Activated T-cell treated with anti-CD3 and anti-CD28 coated beads, Interleukin-2, amount 50 U/mL, for 4 hours (primary cell): ENCODE measurements around the gene LGALS9B. TPM values are rescaled to one million over a fixed set of nuclear protein-coding genes. Genes with fewer than 3 reads are reported as not detected.
"Not testable (repeated sequence)": the region's sequence is repeated elsewhere in the genome, so short reads cannot be mapped to it uniquely, and the experiment has no call there.

Experiments
- ATAC-seq, 2 donors: fragments of 200-7000 bp; cut with Tn5 transposase; one replicate each; pipeline ENCODE4 v1.10.0; 2021
- DNase-seq: peaks from one replicate; pipeline ENCODE4 v3.0.0-alpha.2; 2020
- H3K27me3 Mint-ChIP-seq: one replicate; pipeline ENCODE4 v1.8.0; 2021; ENCODE audit warnings: low read depth, mixed read lengths
- H3K36me3 Mint-ChIP-seq: one replicate; pipeline ENCODE4 v1.8.0; 2022; ENCODE audit warnings: mixed read lengths; ENCODE audit not compliant: insufficient read depth
- H3K4me1 Mint-ChIP-seq: one replicate; pipeline ENCODE4 v1.8.0; 2021; ENCODE audit warnings: low read depth, mixed read lengths
- H3K4me3 Mint-ChIP-seq: one replicate; pipeline ENCODE4 v1.8.0; 2021; ENCODE audit warnings: mild to moderate bottlenecking, moderate library complexity, mixed read lengths
- H3K9me3 Mint-ChIP-seq: one replicate; pipeline ENCODE4 v1.8.0; 2021; ENCODE audit warnings: mixed read lengths
- total RNA-seq, 3 donors: library from RNA; stranded (reverse); gene quantifications; one replicate each; pipeline ENCODE4 v1.2.1, GENCODE V29; 2021

The LGALS9B gene
- total RNA-seq, 3 donors from 2014 or later, result not detected

- not testable (repeated sequence) for H3K9me3 Mint-ChIP-seq, H3K36me3 Mint-ChIP-seq, H3K4me3 Mint-ChIP-seq, ATAC-seq, DNase-seq, H3K4me1 Mint-ChIP-seq, H3K27me3 Mint-ChIP-seq
Measured at GRCh38 chr17:20484930-20485329, 17.6 kb upstream of the LGALS9B start.

- H3K36me3 Mint-ChIP-seq, H3K9me3 Mint-ChIP-seq, H3K27me3 Mint-ChIP-seq, DNase-seq, H3K4me3 Mint-ChIP-seq, ATAC-seq, H3K4me1 Mint-ChIP-seq: not testable (repeated sequence)
Measured at GRCh38 chr17:20479889-20480591, 12.7 kb upstream of the LGALS9B start.

- not testable (repeated sequence) for H3K27me3 Mint-ChIP-seq
Measured at GRCh38 chr17:20477398-20478071, 10.2 kb upstream of the LGALS9B start.

DNA sequence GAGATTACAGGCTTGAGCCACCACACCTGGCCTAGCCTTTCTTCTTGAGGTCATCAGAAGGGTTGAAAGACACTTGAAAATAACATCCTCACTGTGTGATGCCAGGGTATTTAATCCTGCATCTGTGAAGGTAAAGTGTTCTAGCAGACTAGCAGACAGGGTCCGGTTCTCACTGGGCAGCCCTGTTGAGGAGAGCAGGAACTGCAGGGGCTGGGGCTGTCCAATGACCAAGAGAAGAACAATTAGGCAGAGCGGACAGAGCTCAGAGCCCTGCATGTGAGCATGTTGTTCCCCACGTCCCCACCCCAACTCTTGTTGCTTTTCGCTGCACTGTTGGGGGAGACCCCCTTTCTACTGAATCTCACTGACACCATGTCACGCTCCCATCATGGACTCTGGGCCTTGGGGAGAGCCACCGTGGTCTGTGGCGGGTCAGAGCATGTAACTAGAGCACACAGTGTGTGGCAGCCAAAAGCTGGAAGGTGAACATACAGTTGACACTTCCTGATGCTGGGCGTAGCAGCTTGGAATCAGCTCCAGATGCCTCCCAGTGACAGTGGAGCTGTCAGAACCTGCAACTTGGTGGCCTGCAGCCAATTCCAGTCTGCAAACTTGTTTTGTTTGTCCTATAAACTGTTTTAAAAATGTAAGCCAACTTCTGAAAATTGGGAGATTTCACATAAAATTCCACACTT is 7.9 kb upstream of the LGALS9B start:
- not testable (repeated sequence) for DNase-seq, H3K36me3 Mint-ChIP-seq, H3K4me1 Mint-ChIP-seq, H3K4me3 Mint-ChIP-seq, H3K9me3 Mint-ChIP-seq, ATAC-seq, H3K27me3 Mint-ChIP-seq

More at GRCh38 chr17:20477398-20478071, 10.2 kb upstream of the LGALS9B start:
- not testable (repeated sequence) for H3K4me1 Mint-ChIP-seq, DNase-seq, H3K4me3 Mint-ChIP-seq, ATAC-seq, H3K36me3 Mint-ChIP-seq, H3K9me3 Mint-ChIP-seq

DNA sequence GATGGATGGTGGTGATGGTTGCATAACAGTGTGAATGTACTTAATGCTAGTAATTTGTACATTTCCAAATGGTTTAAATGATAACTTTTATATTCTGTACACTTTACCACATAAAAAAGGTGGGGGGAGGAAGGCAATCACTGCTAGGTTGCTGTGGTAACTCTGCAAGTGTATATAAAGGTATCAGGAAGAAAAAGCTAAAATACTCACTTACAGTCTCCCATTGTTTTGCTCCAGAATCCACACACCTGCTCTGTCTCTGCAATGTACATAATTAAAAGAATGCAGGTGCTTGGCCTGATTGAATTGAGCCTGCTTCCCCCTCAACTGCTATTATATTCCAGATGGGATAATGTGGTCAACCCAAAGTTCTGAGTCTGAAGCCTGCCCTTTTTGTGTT is 6.7 kb upstream of the LGALS9B start:
- not testable (repeated sequence) for H3K4me3 Mint-ChIP-seq, DNase-seq, H3K4me1 Mint-ChIP-seq, ATAC-seq, H3K27me3 Mint-ChIP-seq, H3K9me3 Mint-ChIP-seq, H3K36me3 Mint-ChIP-seq

DNA sequence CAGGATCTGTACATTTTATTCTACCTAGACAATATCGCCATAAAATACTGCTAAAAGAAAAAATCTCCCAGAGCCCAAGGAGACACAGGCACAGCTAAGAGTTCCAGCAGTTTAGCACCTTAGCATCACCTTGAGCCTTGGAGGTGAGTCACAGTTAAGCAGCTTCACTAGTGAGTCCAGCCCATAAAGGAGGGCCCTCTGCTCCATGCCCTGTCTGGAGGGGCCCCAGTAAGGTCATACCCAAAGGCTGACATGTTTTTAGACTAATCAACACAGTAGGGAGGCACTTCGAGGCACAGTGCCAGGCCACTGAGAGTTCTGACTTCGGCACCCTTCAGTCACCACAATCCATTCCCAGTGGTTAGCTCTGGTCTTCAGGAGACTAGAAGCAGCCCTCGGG is 2.6 kb upstream of the LGALS9B start:
- DNase-seq, ATAC-seq, H3K4me1 Mint-ChIP-seq, H3K36me3 Mint-ChIP-seq, H3K27me3 Mint-ChIP-seq, H3K9me3 Mint-ChIP-seq, H3K4me3 Mint-ChIP-seq: not testable (repeated sequence)

DNA sequence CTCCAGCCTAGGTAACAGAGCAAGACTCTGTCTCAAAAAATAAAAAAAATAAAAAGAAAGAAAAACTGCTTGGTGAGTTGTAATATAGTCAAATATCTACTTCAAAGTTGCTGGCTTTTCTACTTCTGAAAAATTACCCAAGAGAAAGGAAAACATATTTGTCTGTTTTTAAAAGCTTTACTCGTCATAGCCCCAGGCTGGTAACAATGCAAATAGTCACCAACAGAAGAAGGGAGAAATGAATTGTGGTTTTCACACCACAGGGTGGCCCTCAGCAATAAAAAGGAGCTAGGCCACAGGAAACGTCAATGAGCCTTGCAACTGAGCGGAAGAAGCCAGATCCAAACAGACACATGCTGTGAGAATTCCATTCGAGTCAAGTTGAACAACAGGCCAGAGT is 1.8 kb upstream of the LGALS9B start:
- H3K27me3 Mint-ChIP-seq, H3K9me3 Mint-ChIP-seq, DNase-seq, ATAC-seq, H3K4me1 Mint-ChIP-seq, H3K4me3 Mint-ChIP-seq, H3K36me3 Mint-ChIP-seq: not testable (repeated sequence)

DNA sequence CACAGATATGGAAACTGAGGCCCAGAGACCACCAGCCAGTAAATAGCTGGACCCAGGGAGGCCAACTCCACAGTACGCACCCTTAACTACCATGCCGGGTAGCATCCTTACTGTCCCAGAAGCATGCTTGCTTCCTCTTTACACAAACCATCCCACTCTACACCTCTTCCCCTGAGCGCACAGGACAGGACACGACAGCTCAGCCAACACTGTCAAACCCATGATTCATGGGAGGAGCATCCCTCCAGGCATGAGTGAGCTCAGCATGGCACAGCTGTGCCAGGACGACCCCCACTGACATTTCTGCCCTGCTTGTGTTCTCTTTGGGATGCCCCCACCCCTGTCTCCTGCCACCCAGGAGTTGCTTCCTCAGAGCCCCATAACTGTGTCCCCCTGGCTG is 340 bp downstream of the LGALS9B start:
- H3K4me1 Mint-ChIP-seq, H3K27me3 Mint-ChIP-seq, DNase-seq, ATAC-seq, H3K36me3 Mint-ChIP-seq, H3K4me3 Mint-ChIP-seq, H3K9me3 Mint-ChIP-seq: not testable (repeated sequence)

- H3K36me3 Mint-ChIP-seq, ATAC-seq, H3K4me3 Mint-ChIP-seq, H3K27me3 Mint-ChIP-seq, DNase-seq, H3K4me1 Mint-ChIP-seq, H3K9me3 Mint-ChIP-seq: not testable (repeated sequence)
Measured at GRCh38 chr17:20466553-20466952, 786 bp downstream of the LGALS9B start.

GRCh38 chr17:20465535-20465934 is 1.8 kb downstream of the LGALS9B start:
- H3K36me3 Mint-ChIP-seq, DNase-seq, ATAC-seq, H3K4me1 Mint-ChIP-seq, H3K27me3 Mint-ChIP-seq, H3K4me3 Mint-ChIP-seq, H3K9me3 Mint-ChIP-seq: not testable (repeated sequence)

GRCh38 chr17:20464854-20465414 is 2.4 kb downstream of the LGALS9B start:
- not testable (repeated sequence) for H3K9me3 Mint-ChIP-seq, H3K4me3 Mint-ChIP-seq, H3K27me3 Mint-ChIP-seq, ATAC-seq, H3K4me1 Mint-ChIP-seq, H3K36me3 Mint-ChIP-seq, DNase-seq

GRCh38 chr17:20462158-20462557 is 5.2 kb downstream of the LGALS9B start:
- not testable (repeated sequence) for ATAC-seq, H3K4me1 Mint-ChIP-seq, H3K36me3 Mint-ChIP-seq, H3K9me3 Mint-ChIP-seq, H3K27me3 Mint-ChIP-seq, H3K4me3 Mint-ChIP-seq, DNase-seq

DNA sequence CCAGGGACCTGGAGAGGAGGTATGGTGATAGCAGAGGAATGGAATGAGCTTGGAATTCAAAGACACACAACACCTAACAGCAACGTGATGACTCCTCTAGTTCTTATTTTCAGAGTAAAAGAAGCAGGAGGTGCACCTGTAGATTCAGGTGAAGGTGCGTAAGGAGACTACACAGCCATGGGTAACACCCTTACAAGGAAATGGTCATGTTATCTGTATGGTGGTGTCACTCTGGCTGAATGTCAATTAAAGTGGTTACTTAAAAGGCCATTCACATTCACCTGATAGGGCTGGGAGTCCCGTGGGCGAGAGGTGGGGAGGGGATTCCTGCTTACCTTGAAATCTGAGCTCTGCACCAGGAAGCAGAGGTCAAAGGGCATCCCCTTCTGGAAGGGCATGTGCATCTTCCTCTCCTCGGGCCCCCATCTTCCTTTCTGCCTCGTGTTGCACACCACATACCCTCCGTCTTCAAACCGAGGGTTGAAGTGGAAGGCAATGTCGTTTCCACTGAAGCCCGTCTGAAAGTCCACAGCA is 9.4 kb downstream of the LGALS9B start:
- not testable (repeated sequence) for DNase-seq, H3K9me3 Mint-ChIP-seq, H3K4me3 Mint-ChIP-seq, H3K27me3 Mint-ChIP-seq, ATAC-seq, H3K4me1 Mint-ChIP-seq, H3K36me3 Mint-ChIP-seq

DNA sequence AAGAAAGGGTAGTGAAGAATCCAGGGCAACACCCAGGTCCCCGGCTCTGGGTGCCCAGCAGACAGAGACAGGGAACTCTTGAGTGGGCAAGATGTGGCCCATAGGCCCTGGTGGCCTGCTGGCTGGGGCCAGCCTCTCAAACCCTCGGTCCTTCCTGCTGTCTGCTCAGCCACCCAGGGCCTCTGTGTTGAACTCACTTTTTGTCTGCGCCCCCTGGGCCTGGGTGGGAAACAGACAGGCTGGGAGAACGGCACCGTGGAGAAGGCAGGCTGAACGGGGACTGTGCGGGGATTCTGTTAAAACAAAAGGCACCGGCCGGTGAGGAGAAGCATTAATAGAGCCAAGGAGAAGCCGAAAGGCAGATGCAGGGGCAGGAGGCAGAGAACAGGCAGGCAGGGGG is 12.2 kb downstream of the LGALS9B start:
- not testable (repeated sequence) for H3K9me3 Mint-ChIP-seq, H3K36me3 Mint-ChIP-seq, H3K4me1 Mint-ChIP-seq, H3K4me3 Mint-ChIP-seq, H3K27me3 Mint-ChIP-seq, ATAC-seq, DNase-seq
